Suprapubic skin (tissue), 4 donors: Measurements from ENCODE around the gene BCL11B.

Experiments used
- POLR2A ChIP-seq, 2 donors: fragments of 450-650 bp; IDR thresholded peaks; one replicate each; pipeline ENCODE4 v1.6.1; 2017; ENCODE audit warnings: antibody characterized with exemption in 2 of 2, mild to moderate bottlenecking in 2 of 2, moderate library complexity in 2 of 2
- POLR2AphosphoS5 ChIP-seq, 3 donors: sonication (generic); formaldehyde crosslinking; IDR thresholded peaks; one replicate each; pipeline ENCODE4 v1.6.1; 2017; ENCODE audit warnings: antibody characterized with exemption in 3 of 3
- TF ChIP-seq, protein P1 (sequence below), 2 donors: fragments of 200-600 bp in 1 of 2; fragments of 450-650 bp in 1 of 2; sonication (generic) in 1 of 2; IDR thresholded peaks; one replicate each; pipeline ENCODE4 v1.5.1; 2016 to 2019; ENCODE audit warnings: antibody characterized with exemption in 2 of 2, mild to moderate bottlenecking in 1 of 2, moderate library complexity in 1 of 2

DNA sequence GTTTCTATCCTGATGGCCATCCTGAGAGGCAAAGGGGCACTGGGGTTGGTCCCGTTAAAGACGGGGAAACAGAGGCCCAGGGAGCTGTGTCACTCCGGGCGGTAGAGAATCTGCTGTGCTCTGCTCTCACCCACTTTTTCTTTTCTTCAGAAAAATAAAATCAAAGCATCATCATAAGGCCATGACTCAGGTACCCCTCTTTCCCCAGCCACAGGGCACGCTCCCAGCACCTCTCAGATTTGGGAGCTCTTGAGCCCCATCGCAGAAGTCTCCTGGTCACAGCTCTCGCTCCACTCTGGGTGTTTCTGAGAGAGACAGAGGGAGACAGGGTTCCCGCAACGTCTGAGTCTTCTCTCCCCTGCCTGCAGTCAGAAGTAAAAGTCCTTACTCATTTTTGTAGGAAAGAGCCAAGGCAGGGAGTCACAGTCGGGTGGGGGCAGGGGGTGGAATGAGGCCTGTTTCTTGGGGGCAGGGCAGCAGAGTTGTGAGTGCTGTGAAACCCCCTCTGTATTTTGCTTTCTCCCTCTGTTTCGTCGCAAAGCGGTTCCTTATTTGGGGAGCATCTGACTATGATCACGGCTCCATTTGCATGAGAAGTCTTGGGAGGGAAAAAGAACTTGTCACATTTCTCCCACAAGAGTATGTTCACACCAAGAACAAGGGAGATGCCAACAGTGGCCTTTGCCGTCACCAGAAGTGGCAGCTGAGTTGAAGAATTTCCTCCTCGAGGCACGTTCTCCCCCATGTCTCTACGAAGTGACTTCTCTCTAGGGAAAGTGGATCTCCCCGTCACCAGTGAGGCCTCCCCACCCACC is 139.0 kb downstream of the BCL11B start:
- TF ChIP-seq, protein P1, sequence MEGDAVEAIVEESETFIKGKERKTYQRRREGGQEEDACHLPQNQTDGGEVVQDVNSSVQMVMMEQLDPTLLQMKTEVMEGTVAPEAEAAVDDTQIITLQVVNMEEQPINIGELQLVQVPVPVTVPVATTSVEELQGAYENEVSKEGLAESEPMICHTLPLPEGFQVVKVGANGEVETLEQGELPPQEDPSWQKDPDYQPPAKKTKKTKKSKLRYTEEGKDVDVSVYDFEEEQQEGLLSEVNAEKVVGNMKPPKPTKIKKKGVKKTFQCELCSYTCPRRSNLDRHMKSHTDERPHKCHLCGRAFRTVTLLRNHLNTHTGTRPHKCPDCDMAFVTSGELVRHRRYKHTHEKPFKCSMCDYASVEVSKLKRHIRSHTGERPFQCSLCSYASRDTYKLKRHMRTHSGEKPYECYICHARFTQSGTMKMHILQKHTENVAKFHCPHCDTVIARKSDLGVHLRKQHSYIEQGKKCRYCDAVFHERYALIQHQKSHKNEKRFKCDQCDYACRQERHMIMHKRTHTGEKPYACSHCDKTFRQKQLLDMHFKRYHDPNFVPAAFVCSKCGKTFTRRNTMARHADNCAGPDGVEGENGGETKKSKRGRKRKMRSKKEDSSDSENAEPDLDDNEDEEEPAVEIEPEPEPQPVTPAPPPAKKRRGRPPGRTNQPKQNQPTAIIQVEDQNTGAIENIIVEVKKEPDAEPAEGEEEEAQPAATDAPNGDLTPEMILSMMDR (IDR thresholded peaks at IDR 0.05), result no peak
- TF ChIP-seq POLR2AphosphoS5 (IDR thresholded peaks at IDR 0.05) (no peak), POLR2A (IDR thresholded peaks at IDR 0.05) (no peak)
